Chondrocyte (in vitro differentiated cells): ENCODE measurements around the gene BBS12. TPM values are rescaled to one million over a fixed set of nuclear protein-coding genes. Genes with fewer than 3 reads are reported as not detected.

Source experiments
- DNase-seq: peaks from one replicate; pipeline ENCODE4 v3.0.0; 2021; ENCODE audit warnings: mixed read lengths, low spot score
- H3K27ac Mint-ChIP-seq: one replicate; pipeline ENCODE4 v1.8.0; 2021; ENCODE audit warnings: mild to moderate bottlenecking, moderate library complexity, mixed read lengths; ENCODE audit not compliant: unreplicated experiment
- H3K27me3 Mint-ChIP-seq: 2 replicates; pipeline ENCODE4 v1.8.0; 2021; ENCODE audit warnings: low read depth, mixed read lengths
- H3K36me3 Mint-ChIP-seq: 2 replicates; pipeline ENCODE4 v1.8.0; 2021; ENCODE audit warnings: low read depth, mixed read lengths
- H3K4me1 Mint-ChIP-seq: 2 replicates; pipeline ENCODE4 v1.8.0; 2021; ENCODE audit warnings: low read depth, mild to moderate bottlenecking, mixed read lengths
- H3K4me3 Mint-ChIP-seq: one replicate; pipeline ENCODE4 v1.8.0; 2021; ENCODE audit warnings: mild to moderate bottlenecking, moderate library complexity, mixed read lengths; ENCODE audit not compliant: unreplicated experiment
- H3K9me3 Mint-ChIP-seq: 2 replicates; pipeline ENCODE4 v1.8.0; 2021; ENCODE audit warnings: low read depth, mixed read lengths
- total RNA-seq: library from RNA; stranded (reverse); gene quantifications from 3 replicates; pipeline ENCODE4 v1.2.1, GENCODE V29; 2021
- TF ChIP-seq, protein P1 (sequence below): fragments of 200-600 bp; sonication (generic); IDR thresholded peaks from 2 replicates; pipeline ENCODE4 v1.5.0; 2021; ENCODE audit warnings: antibody characterized with exemption, mild to moderate bottlenecking, moderate library complexity

Gene BBS12
- total RNA-seq, 1 donor from 2014 or later, result 3.3 TPM

DNA sequence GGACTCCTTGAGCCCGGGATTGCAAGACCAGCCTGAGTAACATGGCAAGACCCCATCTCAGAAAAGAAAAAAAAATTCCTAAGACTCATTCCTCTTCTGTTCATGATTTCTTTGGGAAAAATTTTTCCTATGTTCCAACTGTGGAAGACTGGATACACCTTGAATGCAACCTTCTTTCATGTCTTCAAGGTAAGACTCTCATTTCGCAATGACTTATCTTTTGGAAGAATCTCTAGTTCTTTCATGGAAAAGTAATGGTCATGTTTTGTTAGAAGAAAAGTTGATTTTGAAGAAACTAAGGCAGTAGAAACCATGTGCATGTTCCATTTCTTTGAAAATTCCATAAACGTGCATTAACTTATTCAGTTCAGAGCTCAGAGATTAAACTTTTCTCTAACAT, 26.0 kb upstream of the BBS12 start:
- Mint-ChIP-seq H3K36me3 (no peaks in the 10 kb centered on the region), H3K4me3 (no peak overlapping the region), H3K4me1 (peaks cover 13% of the 10 kb centered on the region), H3K27ac (no peak overlapping the region), H3K27me3 (no peaks in the 10 kb centered on the region), H3K9me3 (no peaks in the 10 kb centered on the region)
- TF ChIP-seq, protein P1, sequence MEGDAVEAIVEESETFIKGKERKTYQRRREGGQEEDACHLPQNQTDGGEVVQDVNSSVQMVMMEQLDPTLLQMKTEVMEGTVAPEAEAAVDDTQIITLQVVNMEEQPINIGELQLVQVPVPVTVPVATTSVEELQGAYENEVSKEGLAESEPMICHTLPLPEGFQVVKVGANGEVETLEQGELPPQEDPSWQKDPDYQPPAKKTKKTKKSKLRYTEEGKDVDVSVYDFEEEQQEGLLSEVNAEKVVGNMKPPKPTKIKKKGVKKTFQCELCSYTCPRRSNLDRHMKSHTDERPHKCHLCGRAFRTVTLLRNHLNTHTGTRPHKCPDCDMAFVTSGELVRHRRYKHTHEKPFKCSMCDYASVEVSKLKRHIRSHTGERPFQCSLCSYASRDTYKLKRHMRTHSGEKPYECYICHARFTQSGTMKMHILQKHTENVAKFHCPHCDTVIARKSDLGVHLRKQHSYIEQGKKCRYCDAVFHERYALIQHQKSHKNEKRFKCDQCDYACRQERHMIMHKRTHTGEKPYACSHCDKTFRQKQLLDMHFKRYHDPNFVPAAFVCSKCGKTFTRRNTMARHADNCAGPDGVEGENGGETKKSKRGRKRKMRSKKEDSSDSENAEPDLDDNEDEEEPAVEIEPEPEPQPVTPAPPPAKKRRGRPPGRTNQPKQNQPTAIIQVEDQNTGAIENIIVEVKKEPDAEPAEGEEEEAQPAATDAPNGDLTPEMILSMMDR, result no peak
- no peak for DNase-seq

DNA sequence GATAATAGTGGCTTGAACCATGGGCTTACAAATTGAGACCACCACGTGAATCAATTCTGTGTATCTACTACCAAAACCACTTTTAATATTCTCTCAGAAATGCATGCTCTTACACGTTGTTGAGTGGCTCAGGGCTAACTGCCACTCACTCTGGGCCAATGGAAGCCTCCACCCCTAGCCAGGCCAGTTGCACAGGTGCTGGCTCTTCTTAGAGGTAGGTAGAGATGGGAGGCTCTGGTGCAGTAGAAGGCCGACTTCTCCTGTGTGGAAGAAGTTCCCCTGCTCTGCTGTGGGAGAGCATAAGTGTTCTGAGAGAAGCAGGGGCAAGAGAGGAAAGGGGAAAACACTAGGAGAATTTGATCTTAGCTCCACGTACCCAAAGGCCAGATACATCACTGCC, 25.0 kb upstream of the BBS12 start:
- Mint-ChIP-seq H3K27ac (no peak overlapping the region), H3K27me3 (no peaks in the 10 kb centered on the region), H3K9me3 (no peaks in the 10 kb centered on the region), H3K4me3 (no peak overlapping the region), H3K36me3 (no peaks in the 10 kb centered on the region), H3K4me1 (peaks cover 13% of the 10 kb centered on the region)
- no peak for DNase-seq
- TF ChIP-seq, protein P1, result no peak

DNA sequence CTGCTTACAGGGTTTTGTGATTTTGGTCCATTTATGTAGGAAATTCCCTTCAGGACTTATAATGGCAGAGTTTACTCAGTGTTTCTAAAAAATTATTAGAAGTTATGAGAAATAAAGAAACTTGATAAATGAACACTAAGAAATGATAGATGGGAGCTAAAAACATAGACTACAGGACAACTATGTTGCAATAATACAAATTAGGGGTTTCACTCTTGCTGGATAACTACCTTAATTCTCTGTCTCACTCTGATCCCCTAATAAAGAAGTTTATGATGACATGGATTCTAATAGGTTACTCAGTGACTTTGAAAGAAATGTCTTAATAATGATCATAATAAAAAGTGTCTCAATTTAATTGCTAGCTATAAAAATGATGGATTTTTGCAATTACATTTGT, 23.3 kb upstream of the BBS12 start:
- no peaks in the 10 kb centered on the region for H3K36me3 Mint-ChIP-seq
- TF ChIP-seq, protein P1, result no peak
- H3K27me3 Mint-ChIP-seq, result no peaks in the 10 kb centered on the region
- no peak overlapping the region for H3K4me3 Mint-ChIP-seq
- no peaks in the 10 kb centered on the region for H3K9me3 Mint-ChIP-seq
- H3K27ac Mint-ChIP-seq, result no peak overlapping the region
- DNase-seq, result no peak
- H3K4me1 Mint-ChIP-seq, result peaks cover 13% of the 10 kb centered on the region

DNA sequence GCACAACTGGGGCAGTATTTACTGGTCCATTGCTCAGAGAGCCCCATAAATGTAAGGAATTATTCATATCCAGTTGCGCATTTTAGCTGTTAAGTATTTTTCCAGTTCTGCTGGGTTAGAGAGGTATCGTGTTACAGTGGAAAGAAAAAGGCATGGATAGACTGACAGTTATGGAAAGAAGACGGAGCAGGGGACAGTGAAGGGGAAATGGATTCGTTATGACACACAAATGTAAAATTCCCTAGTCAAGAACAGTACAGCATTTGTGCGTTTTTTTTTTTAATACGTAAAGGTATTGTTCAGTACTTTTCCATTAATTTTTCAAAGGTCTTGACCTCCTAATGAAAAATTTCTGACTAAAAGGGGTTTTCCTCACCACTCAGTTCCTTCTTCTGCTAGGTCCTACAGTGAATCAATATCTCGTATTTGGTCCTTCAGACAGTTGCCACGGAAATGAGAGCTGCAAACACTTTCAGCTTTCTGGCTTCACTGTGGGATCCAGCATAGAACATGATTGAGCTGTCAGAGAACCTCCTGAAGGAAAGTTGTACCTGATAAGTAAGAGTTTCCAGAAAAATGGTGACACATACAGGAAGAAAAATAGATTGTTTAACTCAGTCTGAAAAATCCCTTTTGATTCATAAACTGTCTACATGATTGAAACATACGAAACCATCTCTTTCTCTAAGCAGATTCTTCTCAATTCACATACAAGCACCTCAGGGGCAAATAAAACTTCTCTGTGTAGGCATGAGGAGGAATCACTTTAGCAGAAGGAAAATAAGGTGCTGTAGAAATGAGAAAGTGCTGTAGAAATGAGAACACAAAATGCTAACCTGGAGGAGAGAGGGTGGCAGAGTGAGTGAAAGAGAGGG, 21.8 kb upstream of the BBS12 start:
- H3K27ac Mint-ChIP-seq, result peak overlapping the region; percentile 72
- no peaks in the 10 kb centered on the region for H3K27me3 Mint-ChIP-seq
- TF ChIP-seq, protein P1, result no peak
- H3K9me3 Mint-ChIP-seq, result no peaks in the 10 kb centered on the region
- H3K36me3 Mint-ChIP-seq, result no peaks in the 10 kb centered on the region
- H3K4me1 Mint-ChIP-seq, result peaks cover 13% of the 10 kb centered on the region
- H3K4me3 Mint-ChIP-seq, result peak overlapping the region; percentile 38
- DNase-seq, result no peak

DNA sequence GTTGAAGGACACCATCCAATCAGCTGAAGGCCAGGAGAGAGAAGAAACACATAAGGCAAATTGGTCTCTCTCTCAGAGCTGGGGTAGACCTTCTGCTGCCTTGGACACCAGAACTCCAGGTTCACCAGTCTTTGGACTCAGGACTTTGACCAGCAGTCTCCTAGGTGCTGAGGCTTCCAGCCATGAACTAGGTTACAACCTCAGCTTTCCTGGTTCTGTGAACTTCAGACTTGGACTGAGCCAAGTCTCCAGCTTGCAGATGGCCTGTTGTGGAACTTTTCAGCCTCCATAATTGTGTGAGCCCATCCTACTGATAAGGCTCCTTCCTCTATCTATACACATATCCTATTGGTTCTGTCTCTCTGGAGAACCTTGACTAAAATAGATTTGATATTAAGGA, 20.6 kb upstream of the BBS12 start:
- TF ChIP-seq, protein P1, result no peak
- peaks cover 15% of the 10 kb centered on the region for H3K4me1 Mint-ChIP-seq
- H3K36me3 Mint-ChIP-seq, result no peaks in the 10 kb centered on the region
- no peak overlapping the region for H3K4me3 Mint-ChIP-seq
- H3K9me3 Mint-ChIP-seq, result no peaks in the 10 kb centered on the region
- no peaks in the 10 kb centered on the region for H3K27me3 Mint-ChIP-seq
- no peak for DNase-seq
- H3K27ac Mint-ChIP-seq, result no peak overlapping the region
